DND-41 (cell line): ENCODE data around the gene MROH7.

Experiments
- CTCF ChIP-seq: IDR thresholded peaks from 2 replicates; pipeline ENCODE4 v1.5.1; 2012; ENCODE audit warnings: borderline replicate concordance, low read length, moderate library complexity, mild to moderate bottlenecking; ENCODE audit not compliant: poor library complexity, severe bottlenecking; ENCODE audit errors: extremely low read depth
- EZH2 ChIP-seq: IDR thresholded peaks from 3 replicates; pipeline ENCODE4 v1.6.1; 2012; ENCODE audit warnings: borderline replicate concordance, low read depth, mild to moderate bottlenecking, moderate library complexity, low read length, inconsistent platforms; ENCODE audit not compliant: severe bottlenecking

DNA sequence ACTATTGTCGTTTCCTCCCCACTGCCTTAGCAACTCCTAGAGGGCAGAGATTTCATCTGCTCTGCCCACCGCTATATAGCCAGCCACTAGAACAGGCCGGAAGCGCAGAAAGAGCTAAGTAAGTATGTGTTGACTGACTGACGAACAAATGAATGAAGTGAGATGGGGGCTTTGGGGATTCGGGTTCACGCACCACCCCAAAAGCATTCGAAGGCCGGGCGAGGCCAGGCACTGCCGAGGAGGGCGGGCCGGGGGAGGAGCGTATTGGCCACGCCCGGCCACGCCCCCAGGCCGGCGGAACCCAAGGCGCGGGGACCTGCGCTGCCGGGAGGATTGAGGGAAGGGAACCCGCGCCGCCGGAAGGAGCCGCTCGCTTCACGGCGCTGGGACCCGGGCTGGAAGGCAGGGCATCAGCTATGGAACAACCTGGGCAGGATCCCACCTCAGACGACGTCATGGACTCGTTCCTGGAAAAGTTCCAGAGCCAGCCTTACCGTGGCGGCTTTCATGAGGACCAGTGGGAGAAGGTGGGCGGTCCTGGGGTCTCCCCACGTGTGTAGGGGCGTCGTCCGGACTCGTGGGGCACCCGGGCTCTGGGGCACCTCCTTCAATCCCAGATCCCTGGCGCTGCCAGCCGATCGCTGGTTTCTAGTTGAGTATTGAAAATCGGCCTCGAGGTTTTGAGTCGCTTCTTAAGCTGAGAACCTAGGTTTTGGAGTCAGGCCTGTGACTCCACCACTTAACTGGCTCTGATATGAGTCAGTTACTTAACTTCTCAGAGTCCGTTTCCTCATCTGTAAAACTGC, 74.1 kb downstream of the MROH7 start, which contains the start of gene TTC4:
- TF ChIP-seq CTCF (no peak), EZH2 (no peak)
